ENCODE results near the gene CARD8.
"Not testable (repeated sequence)": the region's sequence is repeated elsewhere in the genome, so short reads cannot be mapped to it uniquely, and the experiment has no call there.

Gene CARD8, protein sequence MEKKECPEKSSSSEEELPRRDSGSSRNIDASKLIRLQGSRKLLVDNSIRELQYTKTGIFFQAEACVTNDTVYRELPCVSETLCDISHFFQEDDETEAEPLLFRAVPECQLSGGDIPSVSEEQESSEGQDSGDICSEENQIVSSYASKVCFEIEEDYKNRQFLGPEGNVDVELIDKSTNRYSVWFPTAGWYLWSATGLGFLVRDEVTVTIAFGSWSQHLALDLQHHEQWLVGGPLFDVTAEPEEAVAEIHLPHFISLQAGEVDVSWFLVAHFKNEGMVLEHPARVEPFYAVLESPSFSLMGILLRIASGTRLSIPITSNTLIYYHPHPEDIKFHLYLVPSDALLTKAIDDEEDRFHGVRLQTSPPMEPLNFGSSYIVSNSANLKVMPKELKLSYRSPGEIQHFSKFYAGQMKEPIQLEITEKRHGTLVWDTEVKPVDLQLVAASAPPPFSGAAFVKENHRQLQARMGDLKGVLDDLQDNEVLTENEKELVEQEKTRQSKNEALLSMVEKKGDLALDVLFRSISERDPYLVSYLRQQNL

DNA sequence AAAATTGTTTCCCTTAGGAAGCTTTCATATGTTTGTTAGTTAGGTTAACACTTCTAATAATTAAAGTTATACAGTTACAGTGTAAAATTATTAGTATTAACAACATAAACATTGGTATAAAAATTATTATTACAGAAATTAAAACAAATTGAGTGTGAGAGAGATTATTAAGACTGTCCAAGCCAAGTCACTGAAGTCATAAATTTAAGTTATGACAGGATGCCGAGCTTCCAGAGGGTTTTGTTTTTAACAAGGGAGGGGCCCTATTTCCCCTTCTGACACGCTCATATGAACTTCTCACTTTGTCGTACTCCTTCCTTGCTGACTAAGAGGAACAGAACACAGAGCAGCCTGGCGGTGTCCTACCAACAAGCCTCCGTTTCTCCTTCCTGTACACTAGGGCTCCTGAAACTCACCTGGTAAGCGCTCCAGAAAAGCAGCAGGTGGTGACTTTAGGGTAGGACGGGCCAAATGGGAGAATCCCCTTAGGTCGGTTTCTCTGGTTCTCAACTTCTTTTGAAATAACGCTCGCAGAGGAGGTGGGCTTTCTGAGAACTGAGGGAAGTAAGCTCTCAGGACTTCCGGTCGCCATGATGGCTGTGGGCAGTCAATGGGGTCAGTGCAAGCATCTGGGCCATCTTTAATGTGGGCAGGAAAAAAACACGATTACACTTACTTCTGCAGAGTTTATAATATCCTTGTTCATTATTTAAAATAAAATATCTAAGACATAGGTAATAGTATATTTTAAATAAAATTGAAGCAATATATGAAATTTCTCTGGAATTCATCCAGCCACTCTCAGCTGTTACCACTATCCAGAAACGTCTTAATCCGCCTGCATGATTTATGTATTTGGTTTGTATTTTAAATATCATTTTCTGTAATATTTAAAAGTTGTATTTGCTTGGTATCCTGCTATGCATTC lies at the start of gene CARD8:
Gene CARD8 (minus strand): TSS at position 537 of the 928 bp plus-strand sequence. CDS start 14,892 bp downstream, outside the sequence.
- peak; percentile 56 for DNase-seq (ENCODE audit: extremely low read depth in 1 of 2, low read depth in 1 of 2)

DNA sequence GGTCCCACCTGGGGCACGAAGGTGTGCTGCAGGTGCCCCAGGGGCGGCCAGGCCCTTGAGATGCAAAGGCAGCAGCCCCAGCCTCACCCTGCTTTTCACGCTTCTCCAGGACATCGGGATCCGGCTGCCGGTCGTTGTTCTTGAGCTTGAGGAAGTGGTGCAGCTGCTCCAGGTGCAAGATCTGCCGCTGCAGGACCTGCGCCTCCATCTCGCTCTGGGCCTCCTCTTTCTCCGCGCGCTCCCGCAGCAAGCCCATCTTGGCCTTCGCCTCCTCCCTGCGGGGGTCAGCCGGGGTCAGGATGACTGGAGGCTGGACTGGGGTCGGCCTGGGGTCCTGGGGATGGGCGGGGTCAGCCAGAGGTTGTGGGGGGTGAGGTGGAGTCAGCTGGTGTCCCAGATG lies 48.2 kb upstream of the CARD8 start:
- no peak for DNase-seq (ENCODE audit: extremely low read depth in 1 of 2, low read depth in 1 of 2)

DNA sequence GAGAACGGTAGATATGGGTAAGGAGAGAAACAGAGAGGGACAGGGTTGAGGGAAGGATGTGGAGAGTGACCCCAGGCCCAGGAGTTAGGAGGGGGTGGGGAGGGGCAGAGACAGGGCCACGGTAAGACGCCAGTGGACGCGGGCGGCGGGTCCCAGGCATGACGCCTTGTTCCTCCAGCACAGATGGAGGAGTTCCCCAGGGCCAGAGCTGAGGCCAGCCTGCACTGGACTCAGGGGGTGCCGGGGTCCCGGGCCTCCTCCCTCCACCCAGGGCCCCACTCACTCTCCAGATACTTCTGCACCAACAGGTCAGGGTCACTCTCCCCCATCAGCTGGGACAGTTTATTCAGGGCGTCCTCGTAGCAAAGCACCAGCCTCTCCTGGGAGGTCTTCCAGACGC lies 47.7 kb upstream of the CARD8 start:
- DNase-seq (ENCODE audit: extremely low read depth in 1 of 2, low read depth in 1 of 2): no peak

DNA sequence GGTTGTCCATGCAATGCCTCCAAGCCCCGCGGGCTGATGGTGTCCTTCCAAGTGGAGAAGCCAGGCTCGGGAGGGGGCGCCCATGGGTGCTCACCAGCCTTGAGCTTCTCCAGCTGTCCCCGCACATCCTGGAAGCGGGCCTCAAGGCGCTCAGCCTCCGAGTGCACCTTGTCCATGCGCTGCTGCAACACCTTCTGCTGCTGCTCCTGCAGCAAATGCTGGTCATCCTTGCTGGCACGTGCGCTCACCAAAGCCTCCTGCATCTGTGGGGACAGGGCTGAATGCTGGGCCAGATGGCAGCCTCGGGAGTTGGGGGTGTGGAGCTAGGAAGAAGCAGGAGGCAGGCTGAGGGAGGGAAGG lies 46.9 kb upstream of the CARD8 start:
- no peak for DNase-seq (ENCODE audit: extremely low read depth in 1 of 2, low read depth in 1 of 2)

DNA sequence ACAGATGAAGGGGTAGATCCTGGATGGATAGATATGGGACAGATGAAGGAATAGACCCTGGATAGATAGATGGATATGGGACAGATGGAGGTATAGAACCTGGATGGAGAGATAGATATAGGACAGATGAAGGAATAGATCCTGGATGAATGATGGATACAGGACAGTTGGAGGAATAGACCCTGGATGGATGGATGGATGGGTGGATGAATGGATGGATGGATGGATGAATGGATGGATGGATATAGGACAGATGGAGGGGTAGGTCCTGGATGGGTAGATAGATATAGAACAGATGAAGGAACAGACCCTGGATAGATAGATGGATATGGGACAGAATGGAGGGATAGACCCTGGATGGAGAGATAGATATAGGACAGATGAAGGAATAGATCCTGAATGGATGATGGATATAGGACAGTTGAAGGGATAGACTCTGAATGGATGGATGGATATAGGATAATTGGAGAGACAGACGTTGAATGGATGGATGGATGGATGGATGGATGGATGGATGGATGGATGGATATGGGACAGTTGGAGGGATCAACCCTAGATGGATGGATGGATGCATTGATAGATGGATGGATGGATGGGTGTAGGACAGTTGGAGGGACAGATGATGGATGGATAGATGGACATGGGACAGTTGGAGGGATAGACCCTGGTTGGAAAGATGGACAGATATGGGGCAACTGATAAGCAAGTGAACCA lies 46.3 kb upstream of the CARD8 start:
- no peak for DNase-seq (ENCODE audit: extremely low read depth in 1 of 2, low read depth in 1 of 2)

DNA sequence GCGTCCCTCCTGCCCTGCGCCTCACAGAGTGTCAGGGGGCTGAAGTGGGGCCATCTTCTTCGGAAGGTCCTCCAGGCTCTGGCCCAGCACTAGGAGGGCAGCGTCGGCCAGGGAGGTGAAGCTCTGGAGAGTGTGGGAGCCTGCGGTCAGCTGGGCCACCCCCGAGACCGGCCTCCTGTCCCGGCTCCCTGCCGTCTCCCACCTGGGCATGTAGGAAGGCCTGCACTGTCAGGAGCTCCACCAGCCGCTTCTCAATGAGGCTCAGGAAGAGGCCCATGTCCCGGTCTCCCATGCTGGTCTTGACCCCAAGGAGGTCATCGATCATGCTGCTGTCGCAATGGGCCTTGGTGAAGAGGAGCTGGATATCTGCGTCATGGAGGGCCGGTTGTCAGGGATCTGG lies 42.3 kb upstream of the CARD8 start:
- DNase-seq (ENCODE audit: extremely low read depth in 1 of 2, low read depth in 1 of 2): no peak

DNA sequence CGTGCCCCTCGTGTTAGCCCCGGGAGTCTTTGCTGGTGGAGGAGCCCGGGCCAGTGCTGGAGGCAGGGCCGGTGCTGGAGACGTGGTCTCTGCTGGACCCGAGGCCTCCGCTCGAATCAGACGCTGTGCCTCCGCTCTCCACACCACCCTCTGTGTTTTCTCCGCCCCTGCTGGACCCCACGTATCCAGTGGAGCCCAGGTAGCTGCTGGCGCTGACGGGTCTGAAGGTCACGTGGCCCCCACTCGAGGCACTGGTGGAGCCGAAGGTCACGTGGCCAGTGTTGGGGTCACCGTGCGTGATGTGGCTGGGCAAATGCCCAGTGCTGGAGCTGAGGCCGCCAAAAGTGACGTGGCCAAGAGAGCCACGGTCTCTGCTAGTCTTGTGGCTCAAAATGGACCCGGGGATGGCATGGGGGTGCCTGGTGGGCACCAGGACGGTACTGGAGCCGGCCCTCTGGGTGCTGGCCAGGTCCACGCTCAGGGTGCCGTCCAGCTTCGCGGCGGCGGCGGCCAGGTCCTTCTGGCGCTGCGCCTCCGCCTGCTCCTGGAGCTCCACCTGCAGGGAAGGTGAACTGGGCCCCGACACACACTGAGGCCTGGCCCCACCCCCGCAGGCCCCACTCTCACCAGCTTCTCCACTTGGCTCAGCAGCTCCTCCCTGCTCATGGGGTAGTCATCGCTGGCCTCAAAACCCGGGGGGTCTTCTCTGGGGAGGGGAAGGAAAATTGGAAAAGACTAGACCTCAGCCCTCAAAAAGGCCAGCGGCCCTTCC lies 41.4 kb upstream of the CARD8 start:
- DNase-seq (ENCODE audit: extremely low read depth in 1 of 2, low read depth in 1 of 2): no peak

DNA sequence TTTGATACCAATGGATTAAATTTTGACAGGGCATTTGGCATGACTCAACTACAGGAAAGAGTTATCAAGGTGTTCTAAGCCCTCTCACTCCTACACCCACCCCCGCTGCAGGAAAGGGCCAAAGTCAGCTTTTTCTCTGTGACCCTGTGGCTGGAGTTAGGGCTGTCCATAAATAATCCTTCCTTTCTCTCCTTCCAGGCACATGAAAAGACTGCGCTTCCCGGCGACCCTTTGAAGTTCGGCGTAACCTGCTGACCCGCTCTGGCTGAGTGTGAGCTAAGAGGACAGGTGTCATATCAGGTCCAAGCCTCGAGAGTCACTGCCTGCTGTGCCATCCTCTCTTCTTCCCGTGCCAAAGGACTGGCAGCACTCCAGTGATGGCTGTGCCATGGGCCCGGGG lies 39.7 kb upstream of the CARD8 start:
- no peak for DNase-seq (ENCODE audit: extremely low read depth in 1 of 2, low read depth in 1 of 2)

DNA sequence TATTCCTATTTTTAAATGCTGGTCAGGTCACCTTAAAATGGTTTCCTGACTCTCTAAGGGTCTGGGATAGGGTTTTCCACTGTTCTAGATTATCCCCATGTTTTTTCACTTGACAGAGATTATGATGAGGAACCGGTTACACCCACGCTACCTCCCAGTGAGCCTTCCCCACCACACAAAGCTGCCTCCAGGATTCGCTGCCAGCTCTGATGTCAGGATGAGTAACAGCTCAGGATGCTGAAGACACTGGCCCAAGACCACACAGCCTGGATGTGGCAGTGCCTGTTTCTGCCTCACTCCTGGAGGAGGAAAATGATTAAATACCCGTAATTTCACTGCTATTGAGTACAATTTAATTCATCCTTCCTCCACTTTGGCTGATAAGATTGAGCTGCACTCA lies 37.1 kb upstream of the CARD8 start:
- DNase-seq (ENCODE audit: extremely low read depth in 1 of 2, low read depth in 1 of 2): no peak

DNA sequence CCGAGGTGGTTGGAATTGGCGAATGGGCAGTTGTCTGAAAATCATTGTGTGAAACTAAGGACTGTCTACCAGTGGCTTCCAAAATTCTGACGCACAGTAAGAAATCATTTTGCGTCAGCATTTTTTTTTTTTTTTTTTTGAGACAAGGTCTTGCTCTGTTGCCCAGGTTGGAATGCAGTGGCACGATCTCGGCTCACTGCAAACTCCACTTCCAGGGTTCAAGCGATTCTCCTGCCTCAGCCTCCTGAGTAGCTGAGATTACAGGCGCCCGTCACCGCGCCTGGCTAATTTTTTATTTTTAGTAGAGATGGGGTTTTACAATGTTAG lies 35.7 kb upstream of the CARD8 start:
- not testable (repeated sequence) for DNase-seq (ENCODE audit: extremely low read depth in 1 of 2, low read depth in 1 of 2)

DNA sequence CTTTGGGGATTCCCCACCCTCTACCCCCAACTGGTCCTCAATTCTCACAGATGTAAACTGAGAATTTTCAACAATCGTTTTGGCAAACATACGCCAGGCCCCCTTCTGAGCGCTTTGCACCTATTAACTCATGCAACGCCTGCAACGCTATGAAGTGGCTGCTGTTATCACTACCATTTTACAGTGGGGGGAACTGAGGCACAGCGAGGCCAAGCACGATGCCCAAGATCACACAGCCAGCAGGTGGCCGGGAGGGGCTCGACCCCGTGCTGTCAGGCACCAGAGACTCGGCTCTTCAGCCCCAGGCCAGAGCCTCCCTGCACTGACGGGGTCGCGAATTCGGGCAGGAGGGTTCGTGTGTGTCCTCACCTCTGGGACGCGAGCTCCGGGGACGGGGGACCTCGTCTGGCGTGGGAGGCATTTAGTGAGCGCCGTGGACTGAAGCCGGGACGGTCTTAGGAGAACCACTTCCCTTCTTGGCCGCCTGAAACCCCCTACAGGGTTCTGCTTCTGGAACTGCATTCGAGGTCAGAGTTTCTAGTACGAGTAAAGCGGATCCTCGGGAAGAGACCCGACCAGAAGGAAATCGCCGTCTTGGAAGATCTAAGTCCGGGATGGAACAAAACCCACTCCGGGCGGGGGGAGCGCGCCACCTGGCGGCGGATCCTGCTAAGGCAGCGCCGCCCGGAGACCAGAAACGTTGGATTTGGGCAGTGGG lies 35.2 kb upstream of the CARD8 start:
- peak; percentile 14 to 58 for DNase-seq (ENCODE audit: extremely low read depth in 1 of 2, low read depth in 1 of 2)

DNA sequence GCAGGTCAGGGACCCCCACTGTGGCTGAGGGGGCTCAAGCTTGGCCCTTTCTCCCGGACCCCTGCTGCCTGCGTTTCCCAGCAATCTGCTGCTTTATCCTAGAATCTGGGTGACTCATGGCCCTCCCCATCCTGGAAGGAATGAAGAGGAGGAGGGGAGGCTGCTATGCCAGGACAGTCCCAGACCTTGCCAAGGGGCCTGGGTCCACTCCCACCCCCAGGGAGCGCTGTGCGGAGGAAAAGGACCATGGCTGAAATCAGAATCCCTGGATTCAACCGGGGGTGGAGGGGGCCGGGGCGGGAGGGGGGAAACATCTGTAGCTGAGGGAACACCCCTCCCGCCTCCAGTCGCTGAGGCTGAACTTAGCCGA lies 34.7 kb upstream of the CARD8 start:
- no peak for DNase-seq (ENCODE audit: extremely low read depth in 1 of 2, low read depth in 1 of 2)

DNA sequence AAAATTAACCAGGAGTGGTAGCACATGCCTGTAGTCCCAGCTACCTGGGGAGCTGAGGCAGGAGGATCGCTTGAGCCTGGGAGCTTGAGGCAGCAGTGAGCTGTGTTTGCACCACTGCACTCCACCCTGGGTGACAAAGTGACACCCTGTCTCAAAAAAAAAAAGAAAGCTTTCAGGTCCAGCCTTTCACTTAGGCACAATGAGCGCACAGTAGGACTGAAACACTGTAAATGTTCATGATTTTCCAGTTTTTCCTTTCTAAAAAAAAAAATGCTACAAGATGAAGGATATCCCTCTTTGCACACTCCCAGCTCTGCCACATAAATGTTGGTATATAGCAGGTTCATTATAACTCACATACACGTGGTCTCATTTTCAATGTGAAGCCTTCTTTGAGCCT lies 32.0 kb upstream of the CARD8 start:
- no peak for DNase-seq (ENCODE audit: extremely low read depth in 1 of 2, low read depth in 1 of 2)

DNA sequence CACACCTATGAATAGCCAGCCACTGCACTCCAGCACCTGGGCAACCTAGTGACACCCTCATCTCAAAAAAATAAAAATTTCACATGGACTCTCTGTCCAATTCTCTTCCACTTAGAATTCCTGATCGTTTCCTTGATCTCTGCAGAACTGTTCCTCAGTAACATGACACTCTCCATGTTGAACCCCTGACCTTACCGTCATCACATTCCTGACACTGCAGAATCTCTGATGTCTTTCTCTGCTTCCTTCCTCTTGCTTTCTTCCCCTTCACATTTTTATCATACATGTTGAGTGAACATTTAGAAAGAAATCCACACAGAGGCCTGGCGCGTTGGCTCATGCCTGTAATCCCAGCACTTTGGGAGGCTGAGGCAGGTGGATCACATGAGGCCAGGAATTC lies 29.2 kb upstream of the CARD8 start:
- DNase-seq (ENCODE audit: extremely low read depth in 1 of 2, low read depth in 1 of 2): no peak

DNA sequence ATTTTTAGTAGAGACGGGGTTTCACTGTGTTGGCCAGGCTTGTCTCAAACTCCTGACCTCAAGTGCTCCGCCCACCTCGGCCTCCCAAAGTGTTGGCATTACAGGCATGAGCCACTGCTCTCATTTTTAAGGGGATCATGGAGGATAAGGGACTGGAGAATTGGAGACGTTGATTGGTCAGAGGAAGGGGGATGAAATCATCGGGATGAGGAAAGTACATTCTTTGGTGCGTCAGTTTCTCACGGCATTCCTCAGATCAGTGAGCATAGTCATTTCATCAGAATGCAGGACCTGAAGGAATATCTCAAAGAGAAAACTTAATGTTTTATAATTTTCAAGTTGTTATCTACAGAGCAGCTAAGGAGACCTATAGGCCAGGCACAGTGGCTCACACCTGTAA lies 28.2 kb upstream of the CARD8 start:
- DNase-seq (ENCODE audit: extremely low read depth in 1 of 2, low read depth in 1 of 2): no peak

DNA sequence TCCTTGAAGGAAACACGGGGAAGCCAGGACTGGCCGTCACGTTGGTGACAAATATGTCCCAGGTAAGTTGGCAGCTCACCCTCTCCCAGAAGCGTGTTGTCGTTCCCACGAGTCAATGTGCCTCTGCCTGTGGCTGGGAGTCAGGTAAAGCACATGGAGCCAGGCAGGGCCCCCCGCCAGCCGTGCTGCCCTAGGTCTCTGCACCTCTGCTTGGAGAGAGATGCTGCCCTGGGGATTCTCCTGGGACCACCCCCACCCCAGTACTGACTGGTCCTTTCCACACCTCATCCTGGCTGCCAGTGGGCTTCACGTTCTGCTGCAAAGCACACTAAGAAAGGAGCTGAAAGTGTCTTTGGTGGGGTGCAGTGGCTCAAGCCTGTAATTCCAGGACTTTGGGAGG lies 24.0 kb upstream of the CARD8 start:
- DNase-seq (ENCODE audit: extremely low read depth in 1 of 2, low read depth in 1 of 2): no peak

DNA sequence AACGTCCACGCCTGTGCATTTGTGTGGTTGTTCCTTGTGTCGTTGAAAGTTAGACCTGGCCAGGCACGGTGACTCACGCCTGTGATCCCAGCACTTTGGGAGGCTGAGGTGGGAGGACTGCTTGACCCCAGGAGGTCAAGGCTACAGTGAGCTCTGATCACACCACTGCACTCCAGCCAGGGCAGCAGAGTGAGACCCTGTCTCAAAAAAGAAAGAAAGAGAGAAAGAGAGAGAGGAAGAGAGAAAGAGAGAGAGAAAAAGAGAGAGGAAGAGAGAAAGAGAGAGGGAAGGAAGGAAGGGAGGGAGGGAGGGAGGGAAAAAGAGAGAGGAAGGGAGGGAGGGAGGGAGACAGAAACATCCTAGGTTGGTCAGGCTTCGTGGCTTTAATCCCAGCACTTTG lies 19.2 kb upstream of the CARD8 start:
- no peak for DNase-seq (ENCODE audit: extremely low read depth in 1 of 2, low read depth in 1 of 2)

DNA sequence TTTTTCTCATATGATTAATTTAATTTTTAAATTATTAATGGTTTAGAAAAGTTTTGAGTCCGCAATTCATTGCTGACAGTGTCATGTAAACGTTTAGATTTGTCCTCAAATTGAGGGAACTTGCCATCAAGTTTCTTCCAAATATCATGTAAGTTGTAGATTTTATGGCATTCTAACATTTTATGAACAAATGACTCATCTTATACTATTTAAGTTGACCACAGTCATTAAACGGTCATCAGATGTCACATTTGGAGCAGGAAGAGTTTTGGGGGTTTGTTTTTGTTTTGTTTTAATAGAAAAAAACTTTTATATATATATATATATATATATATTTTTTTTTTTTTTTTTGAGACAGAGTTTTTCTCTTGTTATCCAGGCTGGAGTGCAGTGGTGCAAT lies 18.5 kb upstream of the CARD8 start:
- no peak for DNase-seq (ENCODE audit: extremely low read depth in 1 of 2, low read depth in 1 of 2)

DNA sequence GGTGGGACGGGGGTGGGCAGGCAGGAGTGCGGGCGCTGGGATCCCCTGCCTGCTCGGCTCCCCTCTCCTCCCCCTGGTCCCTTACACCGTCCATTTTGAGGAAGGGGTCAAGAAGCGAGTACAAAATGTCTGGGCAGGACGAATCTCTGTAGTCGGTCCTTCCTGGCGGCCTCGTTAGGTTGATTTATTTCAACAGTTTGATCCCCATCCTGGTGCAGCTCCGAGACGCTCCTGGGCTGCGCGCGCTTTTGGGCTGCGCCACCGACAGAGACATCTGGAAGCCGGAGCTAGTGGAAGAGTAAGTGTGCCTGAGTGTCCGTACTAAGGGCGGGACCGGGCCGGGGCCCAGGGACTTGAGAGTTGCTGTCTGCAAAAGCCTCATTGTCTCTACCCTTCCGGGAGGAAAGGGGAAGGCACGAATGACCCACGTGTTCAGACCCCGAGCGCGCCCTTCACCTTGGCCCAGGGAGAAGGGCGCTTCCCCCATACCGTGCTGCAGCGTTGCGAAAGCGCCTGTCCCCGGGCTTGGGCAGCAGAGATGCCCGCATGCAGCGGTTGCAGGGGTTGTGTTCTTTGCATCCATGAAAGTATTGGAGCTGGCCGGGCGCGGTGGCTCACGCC lies 15.9 kb upstream of the CARD8 start:
- DNase-seq (ENCODE audit: extremely low read depth in 1 of 2, low read depth in 1 of 2): no peak

DNA sequence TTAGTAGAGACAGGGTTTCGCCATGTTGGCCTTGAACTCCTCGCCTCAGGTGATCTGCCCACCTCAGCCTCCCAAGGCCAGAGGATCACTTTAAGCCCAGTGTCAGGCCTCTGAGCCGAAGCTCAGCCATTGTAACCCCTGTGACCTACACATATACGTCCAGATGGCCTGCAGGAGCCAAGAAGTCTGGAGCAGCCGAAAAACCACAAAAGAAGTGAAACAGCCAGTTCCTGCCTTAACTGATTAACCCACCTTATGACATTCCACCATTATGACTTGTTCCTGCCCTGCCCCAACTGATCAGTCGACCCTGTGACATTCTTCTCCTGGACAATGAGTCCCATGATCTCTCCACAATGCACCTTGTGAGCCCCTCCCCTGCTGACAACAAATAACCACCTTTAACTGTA lies 13.9 kb upstream of the CARD8 start:
- not testable (repeated sequence) for DNase-seq (ENCODE audit: extremely low read depth in 1 of 2, low read depth in 1 of 2)
